Measurements from ENCODE around the gene JAZF1.

GRCh38 chr7:28096713-28097112 is 83.9 kb downstream of the JAZF1 start:
- TF ChIP-seq CTCF (IDR thresholded peaks at IDR 0.05) (peak; percentile 86 to 94 (median 90)), POLR2A (IDR thresholded peaks at IDR 0.05) (no peak)

Measured in testis (tissue), 2 donors.